GM21515 (cell line): Measurements from ENCODE around the gene NCOR1.
"Not testable (repeated sequence)": the region's sequence is repeated elsewhere in the genome, so short reads cannot be mapped to it uniquely, and the experiment has no call there.

Source experiments
- ATAC-seq: cut with Tn5 transposase; IDR thresholded peaks from one replicate; pipeline ENCODE4 v1.9.1; 2021; ENCODE audit not compliant: unreplicated experiment

The NCOR1 gene

GRCh38 chr17:16152326-16152725 is 63.0 kb downstream of the NCOR1 start:
- not testable (repeated sequence) for ATAC-seq

DNA sequence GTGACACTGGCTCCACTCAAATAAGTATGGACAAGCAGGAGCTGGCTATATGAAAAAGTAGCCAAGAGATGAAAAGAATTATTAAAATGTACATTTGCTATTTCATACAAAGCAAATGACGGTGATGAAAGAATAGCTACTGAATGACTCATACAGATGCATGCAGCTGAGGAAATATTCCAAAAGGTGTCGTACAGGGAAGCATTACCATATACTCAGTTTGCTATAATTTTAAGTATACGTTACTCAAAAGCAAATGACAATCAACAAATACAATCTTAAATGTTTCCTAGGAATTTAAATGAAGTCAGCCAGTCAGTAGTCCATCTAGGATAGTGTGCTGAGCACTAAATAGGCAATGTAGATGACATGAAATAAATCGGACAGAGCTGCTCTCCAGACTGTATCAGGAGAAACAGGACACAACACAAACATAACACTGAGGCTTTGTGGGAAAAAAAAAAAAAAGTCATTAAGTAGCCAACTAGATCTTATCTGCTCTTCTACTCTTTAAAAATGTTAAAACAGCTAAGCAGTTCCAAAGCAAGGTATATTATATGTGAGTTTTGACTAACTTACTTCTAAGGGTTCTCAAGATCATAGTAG is 65.0 kb downstream of the NCOR1 start:
- no peak for ATAC-seq

DNA sequence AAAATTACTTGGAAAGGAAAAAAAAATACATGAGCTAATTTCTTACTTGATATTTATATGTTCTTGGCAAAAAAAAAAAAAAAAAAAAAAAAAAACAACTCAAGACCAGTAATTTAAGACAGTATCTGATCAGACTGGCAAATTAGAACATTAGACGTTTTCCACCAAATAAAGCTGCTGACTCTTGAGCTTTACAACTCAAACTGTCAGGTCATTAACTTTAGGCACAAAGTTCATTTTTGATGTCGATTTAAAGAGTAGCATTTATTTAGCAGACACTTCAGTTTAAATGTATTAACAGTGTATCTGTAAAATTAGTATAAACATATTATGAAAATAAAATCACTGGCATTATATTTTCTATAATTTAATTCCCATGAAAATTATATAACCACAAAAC is 66.7 kb downstream of the NCOR1 start:
- ATAC-seq, result no peak

GRCh38 chr17:16145319-16145890 is 69.9 kb downstream of the NCOR1 start:
- not testable (repeated sequence) for ATAC-seq

GRCh38 chr17:16141685-16142084 is 73.6 kb downstream of the NCOR1 start:
- ATAC-seq, result no peak

- no peak for ATAC-seq
Measured at GRCh38 chr17:16140854-16141253, 74.5 kb downstream of the NCOR1 start.

DNA sequence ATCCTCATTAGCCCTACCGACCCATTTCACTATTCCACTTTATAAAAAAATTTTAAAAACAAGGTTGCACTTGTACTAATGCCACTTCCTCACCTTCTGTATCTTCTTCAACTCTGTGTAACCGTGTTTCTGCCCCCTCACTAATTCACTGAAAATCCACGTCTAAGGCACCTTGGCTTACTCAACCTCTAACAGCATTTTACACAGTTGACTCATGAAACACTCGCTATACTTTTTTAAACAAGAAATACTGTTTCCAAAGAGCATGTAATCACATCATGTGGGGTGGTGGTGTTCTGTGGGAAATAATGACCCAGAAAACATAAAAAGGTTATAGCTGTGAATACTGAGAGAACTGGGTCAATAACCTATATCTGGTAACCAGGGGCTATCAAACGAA is 79.9 kb downstream of the NCOR1 start:
- ATAC-seq, result no peak

- no peak for ATAC-seq
Measured at GRCh38 chr17:16131593-16131992, 83.7 kb downstream of the NCOR1 start.

DNA sequence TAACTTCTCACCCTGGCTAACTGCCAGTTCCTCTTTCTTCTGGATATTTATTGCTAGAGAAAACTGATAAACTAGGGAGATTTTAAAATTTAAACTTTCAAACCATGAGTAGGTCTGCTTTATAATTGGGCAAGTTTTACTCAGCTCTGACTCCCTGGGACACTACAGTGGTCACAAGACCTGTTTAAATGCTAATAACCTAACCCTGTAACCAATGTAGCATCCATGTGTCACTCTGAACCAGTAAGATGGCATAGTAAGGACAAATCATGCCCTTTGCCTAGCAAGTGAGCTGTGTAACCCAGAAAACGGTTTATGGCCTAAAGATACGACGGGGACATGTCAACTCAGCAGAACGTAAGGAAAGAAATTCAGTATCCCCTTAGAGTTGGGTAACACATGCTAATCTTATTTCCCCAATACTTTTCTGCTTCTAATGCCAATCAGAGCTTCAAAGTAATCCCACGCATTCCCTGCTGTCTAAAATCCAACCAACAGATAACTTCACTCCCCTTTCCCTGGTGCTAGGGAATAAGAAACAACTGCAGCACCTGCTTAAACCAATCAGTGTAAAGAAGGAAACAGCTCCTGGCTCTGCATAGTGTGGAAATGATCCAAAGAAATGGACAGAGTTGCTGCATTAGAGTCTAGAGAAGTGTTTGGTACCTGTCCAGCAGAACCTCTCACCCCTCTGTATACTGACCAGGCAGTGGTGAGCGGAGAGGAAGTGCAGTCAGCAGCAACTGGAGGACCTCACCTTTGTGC is 85.7 kb downstream of the NCOR1 start:
- no peak for ATAC-seq

DNA sequence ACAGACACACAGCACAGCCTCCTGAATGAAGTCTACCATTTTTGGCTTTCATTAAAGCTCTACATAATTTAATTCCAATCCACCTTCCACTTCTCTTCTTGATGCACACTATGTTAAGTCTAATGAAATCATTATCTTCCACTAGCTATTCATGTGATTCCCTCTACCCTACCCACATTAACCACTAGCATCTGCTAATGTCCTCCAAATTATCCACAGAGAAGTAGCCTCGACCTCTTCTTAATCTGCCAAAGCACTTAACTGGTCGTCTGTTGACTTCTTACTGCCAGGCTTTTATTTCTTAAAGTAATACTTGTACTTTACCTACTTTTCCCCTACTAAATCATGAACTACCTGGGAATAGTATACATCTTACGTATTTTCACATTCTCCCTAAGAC is 91.8 kb downstream of the NCOR1 start:
- ATAC-seq, result no peak

DNA sequence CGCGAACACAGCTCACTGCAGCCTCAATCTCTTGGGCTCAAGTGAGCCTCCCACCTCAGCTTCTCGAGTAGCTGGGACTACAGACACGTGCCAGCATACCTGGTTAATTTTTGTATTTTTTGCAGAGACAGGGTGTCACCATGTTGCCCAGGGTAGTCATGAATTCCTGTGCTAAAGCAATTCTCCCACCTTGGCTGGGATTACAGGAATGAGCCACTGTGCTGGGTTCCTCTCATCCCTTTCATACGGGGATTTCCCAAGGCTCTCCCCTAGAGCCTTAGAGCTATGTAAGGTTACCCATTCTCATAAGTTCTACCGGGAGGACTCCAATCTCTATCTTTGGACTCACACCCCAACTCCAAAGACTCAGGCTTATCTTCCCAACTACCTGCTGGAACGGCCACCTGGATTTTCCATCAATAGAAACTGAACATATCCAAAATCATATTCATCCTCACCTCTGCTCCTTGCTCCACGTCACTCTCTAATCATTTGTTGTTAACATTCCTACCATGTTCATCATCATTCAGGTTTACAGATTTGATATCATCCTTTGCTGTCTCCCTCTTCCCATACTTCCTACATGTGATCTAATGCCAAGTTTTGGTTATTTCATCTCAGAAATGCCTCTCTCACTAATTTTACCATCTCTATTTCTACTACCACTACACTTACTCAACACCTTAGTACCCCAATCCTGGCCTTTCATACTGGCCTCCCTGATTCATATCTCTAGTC is 92.5 kb downstream of the NCOR1 start:
- no peak for ATAC-seq

DNA sequence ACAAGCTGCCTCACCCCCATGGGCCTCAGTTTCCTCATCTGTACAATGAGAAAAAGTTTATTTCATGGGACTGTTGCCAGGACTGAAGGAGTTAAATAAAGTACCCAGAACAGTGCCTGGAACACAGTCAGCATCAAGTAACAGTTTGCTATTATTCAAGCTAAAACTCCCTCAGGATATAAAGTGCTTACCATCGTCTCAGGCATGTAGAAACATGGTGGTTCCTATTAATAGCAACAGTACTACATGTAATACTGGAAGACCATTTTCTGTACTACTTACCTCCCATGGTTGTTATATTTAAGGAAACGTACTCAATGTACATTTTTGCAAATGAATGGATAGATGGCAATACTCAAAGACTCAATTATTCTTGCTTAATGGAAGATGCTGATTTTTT is 93.4 kb downstream of the NCOR1 start:
- ATAC-seq, result no peak

GRCh38 chr17:16120937-16121336 is 94.4 kb downstream of the NCOR1 start:
- ATAC-seq, result no peak

DNA sequence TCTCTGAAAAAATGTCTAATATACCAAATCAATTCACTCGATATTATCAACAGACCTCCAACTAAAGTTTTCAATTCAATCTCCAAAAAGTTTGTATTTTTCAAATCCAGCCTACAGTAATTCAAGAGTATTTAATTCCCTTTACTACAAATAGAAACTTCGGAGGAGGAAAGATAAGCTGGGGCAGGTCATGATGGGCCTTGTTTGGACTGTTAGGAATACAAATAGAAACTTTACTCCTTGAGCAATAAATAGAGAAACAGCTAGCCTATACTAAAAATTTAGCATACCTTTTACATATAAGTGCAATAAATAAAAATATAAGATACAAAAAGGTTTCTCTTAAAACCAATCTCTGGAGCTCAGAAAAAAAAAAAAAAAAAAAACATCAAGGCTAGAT is 98.2 kb downstream of the NCOR1 start:
- ATAC-seq, result no peak

- not testable (repeated sequence) for ATAC-seq
Measured at GRCh38 chr17:16115077-16115698, 100.1 kb downstream of the NCOR1 start.

DNA sequence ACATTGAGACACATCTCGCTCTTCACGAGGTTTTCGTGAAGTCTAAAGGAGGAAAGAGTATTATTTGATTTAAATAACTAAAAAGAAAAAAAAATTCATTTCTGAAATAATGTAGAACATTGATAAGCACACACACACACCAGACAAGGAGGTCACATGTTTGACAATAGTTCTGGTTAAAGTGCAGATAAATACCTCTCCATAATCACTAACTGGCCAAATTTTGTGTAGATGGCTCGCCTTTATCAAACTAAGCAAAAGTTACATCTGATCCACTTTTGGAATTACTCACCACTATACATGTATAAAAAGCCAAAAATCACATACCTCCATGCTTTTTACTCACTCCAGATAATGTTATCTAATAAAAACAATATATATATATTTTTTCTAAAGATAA is 106.5 kb downstream of the NCOR1 start:
- ATAC-seq, result no peak

DNA sequence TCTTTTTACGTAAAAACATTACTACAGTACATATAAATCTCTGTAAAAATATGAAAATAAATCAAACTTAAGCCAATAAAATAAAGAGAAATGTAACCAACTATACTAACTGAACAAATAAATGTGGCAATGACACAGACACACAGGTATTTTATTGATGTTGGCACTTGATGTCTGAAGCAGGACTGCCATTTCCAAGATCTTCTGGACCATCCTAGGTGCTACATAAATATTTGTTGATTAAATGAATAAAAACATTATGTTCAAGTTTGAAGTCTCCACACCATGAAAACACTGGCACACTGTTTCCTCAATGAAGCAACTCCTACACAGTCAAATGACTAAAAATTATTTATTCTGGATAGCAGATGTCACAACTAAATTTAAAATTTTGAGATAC is 106.9 kb downstream of the NCOR1 start:
- no peak for ATAC-seq

- no peak for ATAC-seq
Measured at GRCh38 chr17:16107165-16107770, 108.1 kb downstream of the NCOR1 start.

GRCh38 chr17:16106161-16106891 is 109.0 kb downstream of the NCOR1 start:
- ATAC-seq, result no peak

DNA sequence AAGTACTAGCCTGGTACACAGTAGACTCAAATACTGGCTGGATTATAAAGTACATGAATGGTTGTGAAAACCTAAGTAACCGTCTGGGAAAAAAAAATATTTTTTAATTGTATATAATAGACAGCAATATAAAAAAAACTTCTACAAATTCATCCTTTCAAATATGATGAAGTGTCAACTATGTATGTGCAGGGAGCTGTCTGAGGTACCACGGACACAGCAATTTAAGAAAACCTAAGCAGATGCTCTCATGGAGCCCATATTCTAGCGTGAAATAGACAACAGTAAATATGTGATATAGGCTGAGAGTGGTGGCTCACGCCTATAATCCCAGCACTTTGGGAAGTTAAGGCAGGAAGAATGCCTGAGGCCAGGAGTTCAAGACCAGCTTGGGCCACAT is 111.1 kb downstream of the NCOR1 start:
- ATAC-seq, result no peak
